HCT116 (cell line): ENCODE data around the gene MSMO1. TPM values are rescaled to one million over a fixed set of nuclear protein-coding genes. Genes with fewer than 3 reads are reported as not detected.
A peak's percentile ranks its signal among the peaks of the same experiment; 100 is the strongest.

Experiments used
- ATAC-seq: fragments of 200-7000 bp; cut with Tn5 transposase; 2 replicates; pipeline ENCODE4 v1.9.1; 2020; ENCODE audit warnings: mild to moderate bottlenecking, moderate library complexity
- BruUV-seq: library from RNA; stranded (reverse); fragments of 400-500 nt; replicated peaks from 2 replicates; lab custom pipeline; 2021; lab: Mats Ljungman, UMichigan
- CTCF ChIA-PET: fragments of 300-600 bp; sonication (Branson Sonifier 250); formaldehyde crosslinking; loops from one replicate; lab custom pipeline; 2021; ENCODE audit warnings: antibody characterized with exemption; lab: Charles Lee
- POLR2A ChIA-PET: fragments of 300-600, 350-600 bp; sonication (Branson Sonifier 250); formaldehyde crosslinking; loops from one replicate; lab custom pipeline; 2021; ENCODE audit warnings: antibody characterized with exemption; lab: Charles Lee
- RAD21 ChIA-PET, 2 experiments: fragments of 300-600 bp; sonication (Branson Sonifier 250); formaldehyde crosslinking; loops; one replicate each; lab custom pipeline; 2023; ENCODE audit warnings: low total read pairs in 2 of 2; ENCODE audit not compliant: uncharacterized antibody in 2 of 2, unreplicated experiment in 2 of 2, low non-redundant PET in 1 of 2; lab: Charles Lee
- DNase-seq: peaks from one replicate; pipeline ENCODE4 v3.0.0-alpha.2; 2010; ENCODE audit warnings: low read depth, low spot score
- H2AFZ ChIP-seq: fragments of 200-600 bp; shearing (Covaris generic), sonication (generic); 2 replicates; pipeline ENCODE4 v1.6.1; 2017; ENCODE audit warnings: low read depth, mixed run types, mixed read lengths, antibody characterized with exemption, low read length; ENCODE audit not compliant: poor library complexity, severe bottlenecking
- H3K27ac ChIP-seq: 2 replicates; pipeline ENCODE4 v1.5.1; 2012; ENCODE audit warnings: low read depth, low read length
- H3K27me3 ChIP-seq: fragments of 200-600 bp; sonication (generic); 2 replicates; pipeline ENCODE4 v1.6.1; 2016; ENCODE audit warnings: mixed run types, low read length, mixed read lengths; ENCODE audit not compliant: insufficient read depth
- H3K36me3 ChIP-seq, 2 experiments: fragments of 200-500 bp in 1 of 2; fragments of 200-600 bp in 1 of 2; sonication (Bioruptor generic) in 1 of 2; sonication (generic) in 1 of 2; 2 replicates each; pipeline versions ENCODE4 v1.5.1 to v1.6.1; 2014 to 2016; ENCODE audit warnings: low read length in 2 of 2, inconsistent platforms in 1 of 2, mixed read lengths in 1 of 2, mixed run types in 1 of 2; ENCODE audit not compliant: insufficient read depth in 2 of 2, control insufficient read depth in 1 of 2
- H3K4me1 ChIP-seq, 2 experiments: fragments of 200-600 bp in 1 of 2; sonication (generic) in 1 of 2; 2 replicates each; pipeline versions ENCODE4 v1.5.1 to v1.6.1; 2012 to 2017; ENCODE audit warnings: low read length in 2 of 2, inconsistent platforms in 1 of 2, mild to moderate bottlenecking in 1 of 2, mixed read lengths in 1 of 2, mixed run types in 1 of 2, moderate library complexity in 1 of 2; ENCODE audit not compliant: insufficient read depth in 2 of 2, control insufficient read depth in 1 of 2
- H3K4me2 ChIP-seq: fragments of 200-600 bp; sonication (generic); 2 replicates; pipeline ENCODE4 v1.6.1; 2017; ENCODE audit warnings: mixed run types, low read length, mixed read lengths
- H3K4me3 ChIP-seq, 2 experiments: fragments of 200-600 bp in 1 of 2; sonication (generic) in 1 of 2; replicated peaks in 1 of 2; 2 replicates each; pipeline ENCODE4 v1.5.1; 2011 to 2016; ENCODE audit warnings: low read length in 2 of 2, control low read depth in 1 of 2, low read depth in 1 of 2, mild to moderate bottlenecking in 1 of 2, mixed read lengths in 1 of 2, mixed run types in 1 of 2
- H3K79me2 ChIP-seq: fragments of 200-600 bp; sonication (generic); 2 replicates; pipeline ENCODE4 v1.6.1; 2017; ENCODE audit warnings: mild to moderate bottlenecking, mixed run types, low read length, moderate library complexity, mixed read lengths; ENCODE audit not compliant: insufficient read depth
- H3K9ac ChIP-seq: fragments of 200-600 bp; sonication (generic); 2 replicates; pipeline ENCODE4 v1.6.1; 2016; ENCODE audit warnings: low read length, mixed read lengths
- H3K9me2 ChIP-seq: fragments of 200-600 bp; sonication (generic), shearing (Covaris generic); 2 replicates; pipeline ENCODE4 v1.6.1; 2017; ENCODE audit warnings: mixed run types, mild to moderate bottlenecking, moderate library complexity; ENCODE audit not compliant: insufficient read depth
- H3K9me3 ChIP-seq, 2 experiments: fragments of 200-500 bp in 1 of 2; fragments of 200-600 bp in 1 of 2; sonication (Bioruptor generic) in 1 of 2; sonication (generic) in 1 of 2; 2 replicates each; pipeline ENCODE4 v1.6.1; 2014 to 2017; ENCODE audit warnings: low read length in 2 of 2, mixed read lengths in 2 of 2, inconsistent platforms in 1 of 2, low read depth in 1 of 2, mild to moderate bottlenecking in 1 of 2, mixed run types in 1 of 2, moderate library complexity in 1 of 2; ENCODE audit not compliant: control insufficient read depth in 1 of 2, insufficient read depth in 1 of 2
- H4K20me1 ChIP-seq: fragments of 200-600 bp; sonication (generic), shearing (Covaris generic); 2 replicates; pipeline ENCODE4 v1.6.1; 2017; ENCODE audit warnings: mixed run types, mild to moderate bottlenecking, moderate library complexity; ENCODE audit not compliant: insufficient read depth
- ATF3 ChIP-seq: IDR thresholded peaks from 2 replicates; pipeline ENCODE4 v1.6.1; 2012
- POLR2A ChIP-seq: IDR thresholded peaks from 2 replicates; pipeline ENCODE4 v1.7.0; 2011; ENCODE audit warnings: borderline replicate concordance; ENCODE audit not compliant: insufficient read depth, insufficient read length; ENCODE audit errors: extremely low read depth
- POLR2AphosphoS5 ChIP-seq: IDR thresholded peaks from 2 replicates; pipeline ENCODE4 v1.6.1; 2011; ENCODE audit warnings: mild to moderate bottlenecking, low read depth, low read length, moderate library complexity
- REST ChIP-seq: IDR thresholded peaks from 2 replicates; pipeline ENCODE4 v1.6.1; 2012; ENCODE audit warnings: low read depth
- SRF ChIP-seq: IDR thresholded peaks from 2 replicates; pipeline ENCODE4 v1.6.1; 2012; ENCODE audit warnings: low read depth
- TCF7L2 ChIP-seq: IDR thresholded peaks from 2 replicates; pipeline ENCODE4 v1.7.0; 2011; ENCODE audit warnings: borderline replicate concordance, inconsistent platforms; ENCODE audit not compliant: insufficient read depth, insufficient read length; ENCODE audit errors: extremely low read depth
- intact Hi-C: fragments of 100-400 bp; cut with micrococcal nuclease; formaldehyde crosslinking; loops from 2 replicates; pipeline ENCODE4 v1.10.0; 2022
- total RNA-seq: library from RNA; stranded (reverse); gene quantifications from one replicate; pipeline ENCODE4 v1.2.1, GENCODE V29; 2021; ENCODE audit not compliant: unreplicated experiment

Gene MSMO1
- total RNA-seq, 1 experiment from 2014 or later, result 54.5 TPM

- H3K9me2 ChIP-seq, result no peaks in the 10 kb centered on the region
- peaks cover 5% of the 10 kb centered on the region in 2 experiments; a peak in 2 of 4 replicates for H3K36me3 ChIP-seq
- intact Hi-C loops, result loop anchor here (5.0 kb wide), 3 partner anchors 121 to 216 kb away; partner anchors contain the start of genes KLHL2 and TMEM192
- H4K20me1 ChIP-seq, result no peaks in the 10 kb centered on the region
- ChIA-PET CTCF (no interaction called here), RAD21 (no interaction called here), POLR2A (no interaction called here)
- H3K9ac ChIP-seq, result peak overlapping the region; percentile 78
- H3K9me3 ChIP-seq, result no peaks in the 10 kb centered on the region; a peak in 1 of 4 replicates
- H3K4me3 ChIP-seq, result peak overlapping the region; percentile 89 to 90
- peaks cover 11 to 28% of the 10 kb centered on the region in 2 experiments for H3K4me1 ChIP-seq
- no peak for ATAC-seq
- H3K4me2 ChIP-seq, result peak overlapping the region; percentile 90
- peaks cover 61% of the 10 kb centered on the region for H3K79me2 ChIP-seq
- H3K27me3 ChIP-seq, result no peaks in the 10 kb centered on the region
- H3K27ac ChIP-seq, result no peak overlapping the region
- no peak for DNase-seq
- no peak overlapping the region for H2AFZ ChIP-seq
- TF ChIP-seq TCF7L2, result no peak
- TF ChIP-seq POLR2A, result no peak
- TF ChIP-seq ATF3, result no peak
- no peak for TF ChIP-seq SRF
- TF ChIP-seq REST, result no peak
- TF ChIP-seq POLR2AphosphoS5, result no peak
- TF ChIP-seq, all 23 proteins: peak for 0
- BruUV-seq, result no TSS peak
Observed at GRCh38 chr4:165328708-165329107, 1.2 kb downstream of the MSMO1 start.
